ENCODE measurements around the gene TCF12.
"Not testable (repeated sequence)": the region's sequence is repeated elsewhere in the genome, so short reads cannot be mapped to it uniquely, and the experiment has no call there.

The TCF12 gene

GRCh38 chr15:57160823-57161560, 242.5 kb downstream of the TCF12 start:
- Histone ChIP-seq H3K36me3 (ENCODE audit: insufficient read depth, insufficient read length, low read length) (no peaks in the 10 kb centered on the region), H3K4me3 (ENCODE audit: insufficient read length, low read depth) (no peak overlapping the region), H3K9me3 (ENCODE audit: insufficient read depth, low read length) (no peaks in the 10 kb centered on the region), H3K9ac (ENCODE audit: insufficient read length, low read depth) (no peak overlapping the region), H3K27me3 (ENCODE audit: insufficient read depth, insufficient read length) (no peaks in the 10 kb centered on the region), H3K4me1 (ENCODE audit: insufficient read depth, insufficient read length) (no peaks in the 10 kb centered on the region)
- TF ChIP-seq SUZ12 (IDR thresholded peaks at IDR 0.05; ENCODE audit: extremely low read depth, insufficient read depth, insufficient read length): no peak
- no peak for TF ChIP-seq YY1 (IDR thresholded peaks at IDR 0.05; ENCODE audit: insufficient read depth, insufficient read length)
- TF ChIP-seq ZNF274 (IDR thresholded peaks at IDR 0.05; ENCODE audit: low read depth, low read length): no peak
- DNase-seq (ENCODE audit: low read depth, low spot score): no peak

DNA sequence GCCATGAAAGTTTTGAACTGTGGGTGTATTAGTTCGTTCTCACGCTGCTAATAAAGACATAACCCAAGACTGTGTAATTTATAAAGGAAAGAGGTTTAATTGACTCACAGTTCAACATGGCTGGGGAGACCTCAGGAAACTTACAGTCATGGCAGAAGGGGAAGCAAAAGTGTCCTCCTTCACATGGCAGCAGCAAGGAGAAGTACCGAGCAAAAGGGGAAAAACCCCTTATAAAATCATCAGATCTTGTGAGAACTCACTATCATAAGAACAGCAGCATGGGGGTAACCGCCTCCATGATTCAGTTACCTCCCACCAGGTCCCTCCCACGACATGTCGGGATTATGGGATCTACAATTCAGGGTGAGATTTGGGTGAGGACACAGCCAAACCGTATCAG, 245.8 kb downstream of the TCF12 start:
- not testable (repeated sequence) for DNase-seq (ENCODE audit: low read depth, low spot score); H3K9ac ChIP-seq (ENCODE audit: insufficient read length, low read depth); H3K27me3 ChIP-seq (ENCODE audit: insufficient read depth, insufficient read length); H3K4me1 ChIP-seq (ENCODE audit: insufficient read depth, insufficient read length); H3K9me3 ChIP-seq (ENCODE audit: insufficient read depth, low read length); H3K4me3 ChIP-seq (ENCODE audit: insufficient read length, low read depth)
- H3K36me3 ChIP-seq (ENCODE audit: insufficient read depth, insufficient read length, low read length): peaks cover 10% of the 10 kb centered on the region

DNA sequence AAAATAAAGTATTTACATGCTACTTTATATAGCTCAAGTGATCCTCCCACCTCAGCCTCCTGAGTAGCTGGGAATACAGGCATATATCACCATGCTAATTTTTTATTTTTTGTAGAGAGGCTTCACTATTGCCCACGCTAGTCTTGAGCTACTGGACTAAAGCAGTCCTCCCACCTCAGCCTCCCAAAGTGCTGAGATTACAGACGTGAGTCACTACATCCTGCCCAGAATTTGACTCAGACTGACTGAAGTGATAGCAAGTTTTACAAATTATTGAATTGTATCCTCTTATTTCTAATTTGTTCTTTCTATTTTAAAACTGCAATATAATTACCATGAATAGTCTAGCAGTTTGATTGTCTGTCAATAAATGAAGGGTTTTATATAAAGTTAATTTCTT, 247.5 kb downstream of the TCF12 start:
- Histone ChIP-seq H3K27me3 (ENCODE audit: insufficient read depth, insufficient read length) (no peaks in the 10 kb centered on the region), H3K9me3 (ENCODE audit: insufficient read depth, low read length) (no peaks in the 10 kb centered on the region), H3K36me3 (ENCODE audit: insufficient read depth, insufficient read length, low read length) (peaks cover 13% of the 10 kb centered on the region), H3K9ac (ENCODE audit: insufficient read length, low read depth) (no peak overlapping the region), H3K4me1 (ENCODE audit: insufficient read depth, insufficient read length) (no peaks in the 10 kb centered on the region), H3K4me3 (ENCODE audit: insufficient read length, low read depth) (no peak overlapping the region)
- no peak for DNase-seq (ENCODE audit: low read depth, low spot score)
- TF ChIP-seq SUZ12 (IDR thresholded peaks at IDR 0.05; ENCODE audit: extremely low read depth, insufficient read depth, insufficient read length) (no peak), ZNF274 (IDR thresholded peaks at IDR 0.05; ENCODE audit: low read depth, low read length) (no peak), YY1 (IDR thresholded peaks at IDR 0.05; ENCODE audit: insufficient read depth, insufficient read length) (no peak)

DNA sequence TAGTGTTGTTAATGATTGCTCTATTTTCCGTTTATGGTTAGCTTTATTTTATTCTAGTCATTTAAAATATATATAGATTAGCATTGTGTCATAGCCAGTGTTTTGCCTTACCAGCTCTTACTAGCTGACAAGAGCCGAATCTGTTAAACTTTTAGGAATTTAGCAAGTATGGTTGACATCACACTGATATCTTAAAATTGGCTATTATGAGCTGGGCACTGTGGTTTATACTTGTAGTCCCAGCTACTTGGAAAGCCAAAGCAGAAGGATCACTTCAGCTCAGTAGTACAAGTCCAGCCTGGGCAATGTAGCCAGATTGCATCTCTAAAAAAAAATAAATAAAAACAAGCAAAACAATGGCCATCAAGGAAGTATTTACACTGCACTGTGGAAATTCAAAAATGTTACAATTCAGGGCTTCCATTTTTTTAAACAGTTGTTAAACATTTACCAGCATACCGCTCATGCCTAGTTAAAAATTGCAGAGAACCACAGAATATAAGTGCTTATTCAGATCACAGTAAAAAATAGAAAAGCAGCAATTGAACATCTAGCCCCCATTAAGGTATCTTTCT, 249.5 kb downstream of the TCF12 start:
- Histone ChIP-seq H3K36me3 (ENCODE audit: insufficient read depth, insufficient read length, low read length) (peaks cover 13% of the 10 kb centered on the region), H3K27me3 (ENCODE audit: insufficient read depth, insufficient read length) (no peaks in the 10 kb centered on the region), H3K9ac (ENCODE audit: insufficient read length, low read depth) (no peak overlapping the region), H3K9me3 (ENCODE audit: insufficient read depth, low read length) (no peaks in the 10 kb centered on the region), H3K4me3 (ENCODE audit: insufficient read length, low read depth) (no peak overlapping the region), H3K4me1 (ENCODE audit: insufficient read depth, insufficient read length) (no peaks in the 10 kb centered on the region)
- no peak for DNase-seq (ENCODE audit: low read depth, low spot score)
- TF ChIP-seq SUZ12 (IDR thresholded peaks at IDR 0.05; ENCODE audit: extremely low read depth, insufficient read depth, insufficient read length) (no peak), ZNF274 (IDR thresholded peaks at IDR 0.05; ENCODE audit: low read depth, low read length) (no peak), YY1 (IDR thresholded peaks at IDR 0.05; ENCODE audit: insufficient read depth, insufficient read length) (no peak)

DNA sequence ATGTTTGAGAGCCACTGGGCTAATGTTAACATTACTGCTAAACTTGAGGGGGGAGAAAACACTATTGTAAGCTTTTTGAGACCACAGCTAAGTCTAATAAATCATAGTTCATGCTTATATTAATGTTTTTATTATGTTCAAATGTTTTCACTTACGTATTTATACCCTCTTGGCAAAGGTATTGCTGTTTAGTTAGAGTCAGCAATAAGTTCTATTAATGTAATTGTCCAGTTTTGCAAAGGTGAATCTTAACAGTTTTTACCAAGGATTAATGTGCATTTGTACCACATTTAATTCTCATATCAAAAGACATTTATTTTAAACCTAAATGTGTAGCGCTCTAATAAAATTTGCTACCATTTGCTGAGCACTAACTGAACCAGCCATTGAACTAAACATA, 251.2 kb downstream of the TCF12 start:
- Histone ChIP-seq H3K9me3 (ENCODE audit: insufficient read depth, low read length) (no peaks in the 10 kb centered on the region), H3K27me3 (ENCODE audit: insufficient read depth, insufficient read length) (no peaks in the 10 kb centered on the region), H3K9ac (ENCODE audit: insufficient read length, low read depth) (no peak overlapping the region), H3K36me3 (ENCODE audit: insufficient read depth, insufficient read length, low read length) (peaks cover 13% of the 10 kb centered on the region), H3K4me3 (ENCODE audit: insufficient read length, low read depth) (no peak overlapping the region), H3K4me1 (ENCODE audit: insufficient read depth, insufficient read length) (no peaks in the 10 kb centered on the region)
- TF ChIP-seq ZNF274 (IDR thresholded peaks at IDR 0.05; ENCODE audit: low read depth, low read length) (no peak), SUZ12 (IDR thresholded peaks at IDR 0.05; ENCODE audit: extremely low read depth, insufficient read depth, insufficient read length) (no peak), YY1 (IDR thresholded peaks at IDR 0.05; ENCODE audit: insufficient read depth, insufficient read length) (no peak)
- no peak for DNase-seq (ENCODE audit: low read depth, low spot score)

DNA sequence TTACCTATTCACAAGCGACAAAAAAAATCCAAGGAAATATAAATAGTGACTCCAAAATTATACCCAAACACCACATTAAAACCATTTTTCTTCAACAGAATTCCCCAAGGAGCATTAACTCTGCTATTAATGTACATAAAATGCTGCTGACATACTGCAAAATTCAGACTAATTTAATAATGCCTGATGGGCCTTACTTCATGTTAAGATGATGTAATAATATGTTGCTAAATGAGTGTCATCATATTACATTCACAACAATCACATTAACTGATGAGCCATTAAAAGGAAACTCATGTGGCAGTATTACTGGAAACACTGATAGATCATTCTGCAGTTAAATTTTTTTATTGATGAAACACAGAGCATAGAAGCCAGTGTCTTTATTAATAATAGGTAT, 253.0 kb downstream of the TCF12 start:
- H3K4me1 ChIP-seq (ENCODE audit: insufficient read depth, insufficient read length): no peaks in the 10 kb centered on the region
- TF ChIP-seq YY1 (IDR thresholded peaks at IDR 0.05; ENCODE audit: insufficient read depth, insufficient read length) (no peak), SUZ12 (IDR thresholded peaks at IDR 0.05; ENCODE audit: extremely low read depth, insufficient read depth, insufficient read length) (no peak), ZNF274 (IDR thresholded peaks at IDR 0.05; ENCODE audit: low read depth, low read length) (no peak)
- peaks cover 13% of the 10 kb centered on the region for H3K36me3 ChIP-seq (ENCODE audit: insufficient read depth, insufficient read length, low read length)
- H3K9ac ChIP-seq (ENCODE audit: insufficient read length, low read depth): no peak overlapping the region
- no peaks in the 10 kb centered on the region for H3K27me3 ChIP-seq (ENCODE audit: insufficient read depth, insufficient read length)
- H3K9me3 ChIP-seq (ENCODE audit: insufficient read depth, low read length): no peaks in the 10 kb centered on the region
- no peak overlapping the region for H3K4me3 ChIP-seq (ENCODE audit: insufficient read length, low read depth)
- no peak for DNase-seq (ENCODE audit: low read depth, low spot score)

- DNase-seq (ENCODE audit: low read depth, low spot score): no peak
- TF ChIP-seq ZNF274 (IDR thresholded peaks at IDR 0.05; ENCODE audit: low read depth, low read length): no peak
- TF ChIP-seq SUZ12 (IDR thresholded peaks at IDR 0.05; ENCODE audit: extremely low read depth, insufficient read depth, insufficient read length): no peak
- no peak for TF ChIP-seq YY1 (IDR thresholded peaks at IDR 0.05; ENCODE audit: insufficient read depth, insufficient read length)
- H3K4me1 ChIP-seq (ENCODE audit: insufficient read depth, insufficient read length): no peaks in the 10 kb centered on the region
- H3K4me3 ChIP-seq (ENCODE audit: insufficient read length, low read depth): no peak overlapping the region
- H3K27me3 ChIP-seq (ENCODE audit: insufficient read depth, insufficient read length): no peaks in the 10 kb centered on the region
- H3K9me3 ChIP-seq (ENCODE audit: insufficient read depth, low read length): no peaks in the 10 kb centered on the region
- H3K36me3 ChIP-seq (ENCODE audit: insufficient read depth, insufficient read length, low read length): peaks cover 3% of the 10 kb centered on the region
- no peak overlapping the region for H3K9ac ChIP-seq (ENCODE audit: insufficient read length, low read depth)
Observed at GRCh38 chr15:57172925-57173324, 254.5 kb downstream of the TCF12 start.
